NCI-H2107 treated with DMSO at 0.1 percent for 48 hours (cell line): Measurements from ENCODE around the gene ZFAND4.
A peak's percentile ranks its signal among the peaks of the same experiment; 100 is the strongest.
"Not testable (repeated sequence)": the region's sequence is repeated elsewhere in the genome, so short reads cannot be mapped to it uniquely, and the experiment has no call there.

ENCODE experiments used
- DNase-seq: peaks from one replicate; lab custom pipeline; 2025; ENCODE audit not compliant: unreplicated experiment; lab: John Stamatoyannopoulos, UW

The ZFAND4 gene

GRCh38 chr10:45644527-45644926 lies 28.0 kb downstream of the ZFAND4 start:
- no peak for DNase-seq

GRCh38 chr10:45640941-45641340 lies 31.6 kb downstream of the ZFAND4 start:
- no peak for DNase-seq

GRCh38 chr10:45640049-45640448 lies 32.5 kb downstream of the ZFAND4 start:
- no peak for DNase-seq

GRCh38 chr10:45627412-45628048 lies 45.0 kb downstream of the ZFAND4 start:
- no peak for DNase-seq

- DNase-seq = no peak
Observed at GRCh38 chr10:45625879-45626278, 46.7 kb downstream of the ZFAND4 start.

- DNase-seq = no peak
Observed at GRCh38 chr10:45624724-45625123, 47.8 kb downstream of the ZFAND4 start.

- no peak for DNase-seq
Observed at GRCh38 chr10:45614869-45615268, 57.7 kb downstream of the ZFAND4 start.

- no peak for DNase-seq
Observed at GRCh38 chr10:45612741-45613140, 59.8 kb downstream of the ZFAND4 start.

- DNase-seq = no peak
Observed at GRCh38 chr10:45608052-45608451, 64.5 kb downstream of the ZFAND4 start.

- DNase-seq = no peak
Observed at GRCh38 chr10:45607276-45607675, 65.3 kb downstream of the ZFAND4 start.

- no peak for DNase-seq
Observed at GRCh38 chr10:45602836-45603235, 69.7 kb downstream of the ZFAND4 start.

- no peak for DNase-seq
Observed at GRCh38 chr10:45602082-45602730, 70.4 kb downstream of the ZFAND4 start.

GRCh38 chr10:45601254-45601930 lies 71.2 kb downstream of the ZFAND4 start:
- DNase-seq = not testable (repeated sequence)

- not testable (repeated sequence) for DNase-seq
Observed at GRCh38 chr10:45600337-45601253, 72.0 kb downstream of the ZFAND4 start.

- DNase-seq = no peak
Observed at GRCh38 chr10:45599646-45600045, 72.9 kb downstream of the ZFAND4 start.

- no peak for DNase-seq
Observed at GRCh38 chr10:45599021-45599603, 73.5 kb downstream of the ZFAND4 start.

- no peak for DNase-seq
Observed at GRCh38 chr10:45596526-45596925, 76.0 kb downstream of the ZFAND4 start.

- peak; percentile 24 for DNase-seq
Observed at GRCh38 chr10:45594276-45595157, 78.1 kb downstream of the ZFAND4 start.

- DNase-seq = no peak
Observed at GRCh38 chr10:45593938-45594275, 78.7 kb downstream of the ZFAND4 start.

GRCh38 chr10:45592926-45593325 lies 79.6 kb downstream of the ZFAND4 start:
- DNase-seq = no peak
